Adrenal gland (tissue), 5 donors: ENCODE data around the gene RRBP1.

ENCODE experiments used
- POLR2A ChIP-seq, 2 donors: fragments of 450-650 bp; IDR thresholded peaks; one replicate each; pipeline ENCODE4 v1.6.1; 2017; ENCODE audit warnings: antibody characterized with exemption in 2 of 2, mild to moderate bottlenecking in 2 of 2, moderate library complexity in 1 of 2
- TF ChIP-seq, protein P1 (sequence below), 6 experiments: fragments of 450-650 bp in 4 of 6; fragments of 200-600 bp in 2 of 6; sonication (generic) in 1 of 6; IDR thresholded peaks; 1 replicate in 5 of 6; 2 replicates in 1 of 6; pipeline versions ENCODE4 v1.5.1 to v1.8.0; 2016 to 2021; ENCODE audit warnings: antibody characterized with exemption in 6 of 6, mild to moderate bottlenecking in 2 of 6, moderate library complexity in 1 of 6
- donor health status: DM: no; HTN: no; CAD: no.

DNA sequence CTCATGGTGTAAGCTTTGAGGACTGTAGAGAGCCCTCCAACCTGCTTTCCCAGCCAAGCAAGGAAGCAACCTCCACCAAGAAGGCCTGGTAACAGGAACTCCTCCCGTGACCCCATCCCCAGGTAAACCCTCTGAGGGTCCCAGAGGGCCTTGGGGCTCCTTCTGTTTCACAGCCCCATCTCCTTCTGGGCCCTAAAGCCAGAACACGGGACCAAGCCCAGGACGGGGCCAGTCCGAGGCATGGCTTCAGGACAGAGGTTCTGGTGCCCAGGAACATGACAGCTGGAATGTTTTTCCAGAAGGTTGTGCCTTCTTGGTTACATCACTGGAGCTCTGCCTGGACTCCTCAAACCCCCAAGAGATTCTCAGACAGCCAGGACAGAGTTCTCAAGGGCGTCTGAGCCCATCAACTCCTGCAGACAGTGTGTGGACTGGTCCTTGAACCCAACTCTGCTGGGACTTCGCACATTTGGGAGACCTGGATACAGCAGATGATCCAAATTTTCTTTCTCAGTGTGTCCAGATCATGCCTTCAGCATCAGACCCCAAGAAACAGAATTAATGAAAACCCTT is 43.1 kb downstream of the RRBP1 start:
- TF ChIP-seq, protein P1, sequence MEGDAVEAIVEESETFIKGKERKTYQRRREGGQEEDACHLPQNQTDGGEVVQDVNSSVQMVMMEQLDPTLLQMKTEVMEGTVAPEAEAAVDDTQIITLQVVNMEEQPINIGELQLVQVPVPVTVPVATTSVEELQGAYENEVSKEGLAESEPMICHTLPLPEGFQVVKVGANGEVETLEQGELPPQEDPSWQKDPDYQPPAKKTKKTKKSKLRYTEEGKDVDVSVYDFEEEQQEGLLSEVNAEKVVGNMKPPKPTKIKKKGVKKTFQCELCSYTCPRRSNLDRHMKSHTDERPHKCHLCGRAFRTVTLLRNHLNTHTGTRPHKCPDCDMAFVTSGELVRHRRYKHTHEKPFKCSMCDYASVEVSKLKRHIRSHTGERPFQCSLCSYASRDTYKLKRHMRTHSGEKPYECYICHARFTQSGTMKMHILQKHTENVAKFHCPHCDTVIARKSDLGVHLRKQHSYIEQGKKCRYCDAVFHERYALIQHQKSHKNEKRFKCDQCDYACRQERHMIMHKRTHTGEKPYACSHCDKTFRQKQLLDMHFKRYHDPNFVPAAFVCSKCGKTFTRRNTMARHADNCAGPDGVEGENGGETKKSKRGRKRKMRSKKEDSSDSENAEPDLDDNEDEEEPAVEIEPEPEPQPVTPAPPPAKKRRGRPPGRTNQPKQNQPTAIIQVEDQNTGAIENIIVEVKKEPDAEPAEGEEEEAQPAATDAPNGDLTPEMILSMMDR (IDR thresholded peaks at IDR 0.05) = no peak
- no peak for TF ChIP-seq POLR2A (IDR thresholded peaks at IDR 0.05)
